AG04450 (cell line): ENCODE data around the gene SYK. TPM values are rescaled to one million over a fixed set of nuclear protein-coding genes. Genes with fewer than 3 reads are reported as not detected.

Experiments used
- CTCF ChIA-PET: fragments of 300-600, 350-600 bp; formaldehyde crosslinking; extraction: SDS; loops from one replicate; lab custom pipeline; 2022; ENCODE audit warnings: antibody characterized with exemption, inconsistent platforms; lab: Charles Lee
- POLR2A ChIA-PET: fragments of 350-600 bp; formaldehyde crosslinking; extraction: SDS; loops from one replicate; lab custom pipeline; 2021; ENCODE audit warnings: antibody characterized with exemption, inconsistent platforms; lab: Yijun Ruan, JAX
- DNase-seq: peaks from one replicate; pipeline ENCODE4 v3.0.0-alpha.2; 2011; ENCODE audit warnings: low read depth, low spot score
- H3K27ac ChIP-seq: one replicate; pipeline ENCODE4 v1.5.1; 2012; ENCODE audit warnings: low read depth, low read length, control low read depth
- H3K27me3 ChIP-seq: one replicate; pipeline ENCODE4 v1.6.0; 2012; ENCODE audit warnings: low read length; ENCODE audit not compliant: control insufficient read depth, insufficient read depth
- H3K4me3 ChIP-seq: 2 replicates; pipeline ENCODE4 v1.5.1; 2011; ENCODE audit warnings: mild to moderate bottlenecking, low read depth, low read length, control low read depth
- H3K9me3 ChIP-seq: 2 replicates; pipeline ENCODE4 v1.5.1; 2012; ENCODE audit warnings: low read length; ENCODE audit not compliant: control insufficient read depth, insufficient read depth
- polyA plus RNA-seq: library from polyadenylated mRNA; depleted of rRNA; stranded (reverse); fragments of >200 nt; gene quantifications from 2 replicates; pipeline ENCODE4 v1.2.3, GENCODE V29; 2011
- TF ChIP-seq, protein P1 (sequence below): IDR thresholded peaks from 2 replicates; pipeline ENCODE4 v1.5.1; 2011; ENCODE audit warnings: low read depth, low read length, control low read depth, inconsistent platforms

SYK gene
- polyA plus RNA-seq, 1 experiment = not detected

DNA sequence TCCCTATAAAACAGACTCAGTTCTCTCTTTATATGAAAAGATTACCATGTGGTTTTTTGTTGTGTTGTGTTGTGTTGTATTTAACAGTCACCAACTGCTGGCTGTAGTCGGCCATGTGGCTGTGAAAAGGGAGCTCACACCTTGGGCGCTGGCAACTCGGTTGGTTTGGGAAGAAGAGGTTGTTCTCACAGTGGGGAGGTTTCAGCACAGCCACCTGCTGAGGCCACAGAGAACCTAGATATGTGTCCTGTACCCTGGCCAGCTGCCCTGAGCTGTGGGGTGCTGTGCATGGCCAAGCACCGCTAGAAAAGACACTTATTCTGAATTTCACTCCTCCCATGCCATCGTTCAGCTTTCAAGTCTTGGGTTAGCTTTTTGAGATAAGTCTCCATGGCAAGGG lies 58.8 kb downstream of the SYK start:
- no peak overlapping the region for H3K4me3 ChIP-seq
- no peak for DNase-seq
- TF ChIP-seq, protein P1, sequence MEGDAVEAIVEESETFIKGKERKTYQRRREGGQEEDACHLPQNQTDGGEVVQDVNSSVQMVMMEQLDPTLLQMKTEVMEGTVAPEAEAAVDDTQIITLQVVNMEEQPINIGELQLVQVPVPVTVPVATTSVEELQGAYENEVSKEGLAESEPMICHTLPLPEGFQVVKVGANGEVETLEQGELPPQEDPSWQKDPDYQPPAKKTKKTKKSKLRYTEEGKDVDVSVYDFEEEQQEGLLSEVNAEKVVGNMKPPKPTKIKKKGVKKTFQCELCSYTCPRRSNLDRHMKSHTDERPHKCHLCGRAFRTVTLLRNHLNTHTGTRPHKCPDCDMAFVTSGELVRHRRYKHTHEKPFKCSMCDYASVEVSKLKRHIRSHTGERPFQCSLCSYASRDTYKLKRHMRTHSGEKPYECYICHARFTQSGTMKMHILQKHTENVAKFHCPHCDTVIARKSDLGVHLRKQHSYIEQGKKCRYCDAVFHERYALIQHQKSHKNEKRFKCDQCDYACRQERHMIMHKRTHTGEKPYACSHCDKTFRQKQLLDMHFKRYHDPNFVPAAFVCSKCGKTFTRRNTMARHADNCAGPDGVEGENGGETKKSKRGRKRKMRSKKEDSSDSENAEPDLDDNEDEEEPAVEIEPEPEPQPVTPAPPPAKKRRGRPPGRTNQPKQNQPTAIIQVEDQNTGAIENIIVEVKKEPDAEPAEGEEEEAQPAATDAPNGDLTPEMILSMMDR = no peak
- ChIA-PET CTCF (no interaction called here), POLR2A (no interaction called here)
- no peaks in the 10 kb centered on the region for H3K27me3 ChIP-seq
- no peaks in the 10 kb centered on the region for H3K9me3 ChIP-seq
- no peak overlapping the region for H3K27ac ChIP-seq

DNA sequence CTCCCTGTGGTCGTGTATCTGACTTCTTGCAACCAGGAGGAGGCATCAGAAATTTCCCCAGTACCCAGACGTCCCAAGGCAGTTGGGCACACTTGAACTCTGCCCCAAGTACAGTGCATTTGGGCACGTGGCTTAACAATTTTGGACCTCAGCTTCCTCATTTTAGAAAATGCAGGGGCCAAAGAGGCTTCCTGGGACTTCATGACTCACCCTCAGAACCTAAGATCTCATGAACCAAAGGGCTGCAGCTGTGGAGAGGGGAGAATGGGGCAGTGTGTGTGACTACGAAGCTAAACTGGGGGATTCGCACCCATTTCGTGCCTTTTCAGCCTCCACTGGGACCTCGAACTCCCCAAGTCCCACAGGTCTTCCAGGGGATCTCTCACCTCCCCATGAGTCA lies 59.2 kb downstream of the SYK start:
- no peak for DNase-seq
- Histone ChIP-seq H3K9me3 (no peaks in the 10 kb centered on the region), H3K27ac (no peak overlapping the region), H3K4me3 (no peak overlapping the region), H3K27me3 (no peaks in the 10 kb centered on the region)
- ChIA-PET POLR2A (no interaction called here), CTCF (no interaction called here)
- TF ChIP-seq, protein P1 = no peak

DNA sequence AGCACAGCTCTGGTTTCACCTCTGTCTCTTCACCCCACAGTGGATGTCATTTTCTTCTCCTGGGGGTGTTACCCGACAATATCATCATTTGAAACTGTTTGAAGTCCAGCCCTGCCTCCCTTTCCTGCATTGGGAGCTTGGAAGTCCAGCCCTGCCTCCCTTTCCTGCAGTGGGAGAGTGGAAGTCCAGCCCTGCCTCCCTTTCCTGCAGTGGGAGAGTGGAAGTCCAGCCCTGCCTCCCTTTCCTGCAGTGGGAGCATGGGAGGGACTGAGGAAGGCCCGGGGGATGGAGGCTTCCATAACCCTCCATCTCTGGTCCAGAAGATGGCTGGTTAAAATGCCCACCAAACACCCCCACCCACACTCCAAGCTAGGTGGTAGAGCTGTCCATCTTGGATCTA lies 59.8 kb downstream of the SYK start:
- TF ChIP-seq, protein P1 = no peak
- ChIA-PET CTCF (no interaction called here), POLR2A (no interaction called here)
- no peak for DNase-seq
- H3K27ac ChIP-seq = no peak overlapping the region
- no peak overlapping the region for H3K4me3 ChIP-seq
- no peaks in the 10 kb centered on the region for H3K9me3 ChIP-seq
- H3K27me3 ChIP-seq = no peaks in the 10 kb centered on the region

DNA sequence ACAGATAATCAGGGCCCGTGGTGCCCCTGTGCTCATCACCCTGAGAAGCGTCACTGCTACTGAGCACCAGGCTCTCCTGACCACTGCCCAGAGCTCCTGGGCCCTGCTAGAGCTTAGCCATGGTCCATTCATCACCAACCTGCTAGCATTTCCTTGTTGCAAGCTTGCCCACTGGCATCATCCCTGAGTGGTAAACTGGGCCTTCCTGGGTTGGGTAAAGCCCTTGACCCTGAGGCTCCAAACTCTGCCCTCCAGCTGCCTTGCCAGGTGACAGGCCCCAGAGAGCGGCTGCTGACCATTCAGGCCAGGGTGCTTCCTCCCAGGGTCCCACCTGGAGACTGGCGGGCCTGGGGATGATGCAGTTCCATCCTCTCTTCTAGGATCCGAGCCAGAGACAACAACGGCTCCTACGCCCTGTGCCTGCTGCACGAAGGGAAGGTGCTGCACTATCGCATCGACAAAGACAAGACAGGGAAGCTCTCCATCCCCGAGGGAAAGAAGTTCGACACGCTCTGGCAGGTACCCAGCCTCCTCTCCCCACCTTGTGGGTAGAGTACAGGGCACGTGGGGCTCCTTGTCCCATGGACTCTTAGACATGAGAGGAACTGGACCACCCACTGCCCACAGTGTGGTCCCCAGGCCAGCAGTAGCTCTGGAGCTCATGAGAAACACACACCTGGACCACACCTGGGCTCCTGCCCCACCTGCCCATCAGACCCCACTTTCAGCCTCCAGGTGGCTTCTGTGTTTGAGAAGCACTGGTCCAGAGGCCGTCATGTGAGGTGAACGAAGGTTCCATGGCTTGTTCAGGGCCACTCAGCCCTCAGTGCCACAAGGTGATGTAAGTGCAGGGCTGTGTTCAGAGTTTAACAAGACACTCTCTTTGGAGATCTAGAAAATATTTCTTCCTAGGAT lies 60.5 kb downstream of the SYK start:
- Histone ChIP-seq H3K4me3 (no peak overlapping the region), H3K27ac (no peak overlapping the region), H3K9me3 (no peaks in the 10 kb centered on the region), H3K27me3 (peaks cover 2% of the 10 kb centered on the region)
- no peak for DNase-seq
- ChIA-PET CTCF (no interaction called here), POLR2A (no interaction called here)
- TF ChIP-seq, protein P1 = no peak

DNA sequence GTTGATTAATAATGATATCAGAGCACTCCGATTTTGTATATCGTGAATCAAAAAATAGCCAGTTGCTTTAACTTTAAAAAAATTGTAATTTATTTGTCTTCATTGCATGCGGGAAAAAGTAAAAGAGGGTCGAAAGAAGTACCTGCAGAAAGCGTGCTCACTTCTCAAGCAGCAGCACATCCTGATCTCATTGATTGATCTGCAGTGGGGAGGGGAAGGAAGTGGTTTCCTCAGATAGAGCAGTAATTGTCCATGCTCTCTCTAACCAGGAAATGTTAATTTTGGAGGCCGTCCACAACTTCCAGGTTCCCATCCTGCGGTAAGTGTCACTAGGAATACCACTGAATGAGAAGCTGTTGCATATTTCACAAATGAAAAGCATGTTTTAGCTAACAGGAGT lies 63.2 kb downstream of the SYK start:
- H3K27me3 ChIP-seq = peaks cover 3% of the 10 kb centered on the region
- no peak for DNase-seq
- H3K27ac ChIP-seq = no peak overlapping the region
- ChIA-PET POLR2A (no interaction called here), CTCF (no interaction called here)
- TF ChIP-seq, protein P1 = no peak
- no peak overlapping the region for H3K4me3 ChIP-seq
- no peaks in the 10 kb centered on the region for H3K9me3 ChIP-seq
